GM23248 (cell line): ENCODE data around the gene SIPA1L3. TPM values are rescaled to one million over a fixed set of nuclear protein-coding genes. Genes with fewer than 3 reads are reported as not detected.

Experiments
- DNase-seq: peaks from one replicate; pipeline ENCODE4 v3.0.0-alpha.2; 2015
- H2AFZ ChIP-seq: fragments of 200-600 bp; sonication (generic); 2 replicates; pipeline ENCODE4 v1.6.1; 2016; ENCODE audit warnings: antibody characterized with exemption
- H3F3A ChIP-seq: fragments of 200-600 bp; sonication (generic); 2 replicates; pipeline ENCODE4 v1.6.1; 2016; ENCODE audit warnings: mild to moderate bottlenecking, antibody characterized with exemption, mixed run types; ENCODE audit not compliant: insufficient read depth
- H3K27ac ChIP-seq: fragments of 200-600 bp; sonication (generic); 2 replicates; pipeline ENCODE4 v1.5.1; 2016; ENCODE audit warnings: mild to moderate bottlenecking
- H3K27me3 ChIP-seq: fragments of 200-600 bp; sonication (generic); replicated peaks from 2 replicates; pipeline ENCODE4 v1.6.1; 2016; ENCODE audit warnings: mild to moderate bottlenecking; ENCODE audit not compliant: insufficient read depth
- H3K36me3 ChIP-seq: fragments of 200-600 bp; sonication (generic); 2 replicates; pipeline ENCODE4 v1.6.1; 2016; ENCODE audit warnings: low read depth, mild to moderate bottlenecking
- H3K4me1 ChIP-seq: fragments of 200-600 bp; sonication (generic); 2 replicates; pipeline ENCODE4 v1.6.1; 2016; ENCODE audit warnings: mild to moderate bottlenecking; ENCODE audit not compliant: insufficient read depth
- H3K4me2 ChIP-seq: fragments of 200-600 bp; sonication (generic); one replicate; pipeline ENCODE4 v1.6.1; 2016; ENCODE audit warnings: mild to moderate bottlenecking; ENCODE audit not compliant: unreplicated experiment
- H3K4me3 ChIP-seq: fragments of 200-600 bp; sonication (generic); 2 replicates; pipeline ENCODE4 v1.5.1; 2016; ENCODE audit warnings: mild to moderate bottlenecking
- H3K79me2 ChIP-seq: fragments of 200-600 bp; sonication (generic); 2 replicates; pipeline ENCODE4 v1.6.1; 2016; ENCODE audit warnings: mild to moderate bottlenecking; ENCODE audit not compliant: insufficient read depth
- H3K9ac ChIP-seq: fragments of 200-600 bp; sonication (generic); 2 replicates; pipeline ENCODE4 v1.6.1; 2016; ENCODE audit warnings: mild to moderate bottlenecking
- H3K9me2 ChIP-seq: fragments of 200-600 bp; sonication (generic); 2 replicates; pipeline ENCODE4 v1.6.1; 2016; ENCODE audit warnings: mixed run types, mild to moderate bottlenecking, moderate library complexity; ENCODE audit not compliant: insufficient read depth
- H3K9me3 ChIP-seq: fragments of 200-600 bp; sonication (generic); one replicate; pipeline ENCODE4 v1.6.1; 2017; ENCODE audit warnings: low read depth
- H4K20me1 ChIP-seq: fragments of 200-600 bp; sonication (generic); 2 replicates; pipeline ENCODE4 v1.6.0; 2016; ENCODE audit not compliant: insufficient read depth
- EZH2 ChIP-seq: fragments of 200-600 bp; sonication (generic); IDR thresholded peaks from 2 replicates; pipeline ENCODE4 v1.6.1; 2018; ENCODE audit warnings: antibody characterized with exemption, mild to moderate bottlenecking; ENCODE audit not compliant: insufficient read depth, poor library complexity, severe bottlenecking
- EZH2phosphoT487 ChIP-seq: fragments of 200-600 bp; sonication (generic); IDR thresholded peaks from 2 replicates; pipeline ENCODE4 v1.6.1; 2018; ENCODE audit warnings: antibody characterized with exemption, moderate library complexity, mild to moderate bottlenecking, low read depth; ENCODE audit not compliant: insufficient read depth
- WGBS, 2 experiments: methylation state at CpG; one replicate each; pipeline ENCODE4 v1.1.6; 2015 to 2017; ENCODE audit warnings: low lambda C conversion rate in 2 of 2, low coverage in 1 of 2; ENCODE audit errors: missing lambda C conversion rate in 2 of 2; 5-methylcytosine and 5-hydroxymethylcytosine counted together
- in situ Hi-C: fragments of 300-500 bp; cut with MboI; formaldehyde crosslinking; loops from 2 replicates; pipeline ENCODE4 v1.15.0; 2020
- polyA plus RNA-seq: library from polyadenylated mRNA; unstranded; fragments of >200 nt; fragmentation: Nextera tagmentation; extraction: Ambion mirVana; gene quantifications from 2 replicates; pipeline ENCODE4 v1.2.1, GENCODE V29; 2016
- total RNA-seq: library from RNA; depleted of rRNA; stranded (reverse); fragments of >200 nt; shearing (Covaris generic); gene quantifications from 2 replicates; pipeline ENCODE4 v1.2.3, GENCODE V29; 2014

Gene SIPA1L3
- total and polyA plus RNA-seq, 2 experiments from 2014 or later: 3.7 to 12.1 TPM

DNA sequence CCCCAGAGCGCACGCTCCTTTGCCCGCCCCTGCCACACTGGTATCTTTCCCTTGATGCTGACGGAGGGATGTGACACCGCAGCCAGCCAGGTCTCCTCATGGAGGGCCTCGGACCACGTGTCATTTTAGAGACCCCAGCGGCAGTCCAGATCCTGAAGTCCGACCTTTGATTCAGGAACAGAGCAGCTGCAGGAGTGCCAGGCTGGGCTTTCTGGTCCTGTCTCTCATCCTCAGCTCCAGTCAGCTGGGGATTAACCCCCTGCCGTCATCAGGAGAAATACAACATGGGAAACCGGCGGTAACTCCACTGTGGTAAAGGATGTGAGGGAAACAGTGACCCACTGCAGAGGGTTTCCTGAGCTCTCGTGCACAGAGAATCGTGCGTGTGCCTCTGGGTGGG is 140.6 kb downstream of the SIPA1L3 start:
- in situ Hi-C loops: no loop called here

DNA sequence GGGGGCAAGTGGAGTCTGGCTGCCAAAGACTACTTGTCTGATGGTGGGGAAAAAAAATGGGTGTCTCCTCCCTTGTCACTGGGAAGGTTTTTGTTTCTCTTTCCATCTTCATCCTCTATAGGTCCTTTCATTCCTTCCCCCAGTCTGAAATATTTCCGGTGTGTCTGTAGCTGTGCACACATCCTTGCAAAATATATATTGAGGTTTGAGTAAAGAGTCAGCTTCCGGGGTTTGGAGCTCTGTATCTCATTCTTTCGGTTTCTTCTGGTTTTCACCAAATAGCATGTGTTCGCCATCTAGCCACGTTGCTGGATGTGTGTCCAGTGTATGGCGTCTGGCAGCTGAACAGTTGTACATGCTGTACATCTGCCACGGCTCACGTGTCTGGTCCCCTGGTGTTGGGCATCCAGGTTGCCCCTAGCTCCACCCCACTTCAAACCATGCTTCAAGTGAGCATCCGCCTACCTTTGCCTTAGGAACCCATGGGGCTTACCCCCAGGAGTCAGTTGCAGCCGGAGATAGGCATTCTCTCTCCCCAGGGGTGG is 142.2 kb downstream of the SIPA1L3 start:
- no peak for TF ChIP-seq EZH2phosphoT487
- TF ChIP-seq EZH2: no peak
- Histone ChIP-seq H3K27me3 (no peaks in the 10 kb centered on the region), H3F3A (no peaks in the 10 kb centered on the region), H3K79me2 (peaks cover 50% of the 10 kb centered on the region), H3K27ac (no peak overlapping the region), H3K9me3 (no peaks in the 10 kb centered on the region), H3K4me1 (no peaks in the 10 kb centered on the region), H4K20me1 (no peaks in the 10 kb centered on the region), H3K4me3 (no peak overlapping the region), H3K9ac (no peak overlapping the region), H3K9me2 (no peaks in the 10 kb centered on the region), H3K36me3 (no peaks in the 10 kb centered on the region), H3K4me2 (no peak overlapping the region), H2AFZ (no peak overlapping the region)
- 79 to 82% methylated on average over 10 of the region's 10 CpGs for WGBS, 2 experiments
- in situ Hi-C loops: no loop called here
- no peak for DNase-seq

More for the DNA sequence above, 140.6 kb downstream of the SIPA1L3 start:
- H3K4me1 ChIP-seq: no peaks in the 10 kb centered on the region
- peaks cover 65% of the 10 kb centered on the region for H3K79me2 ChIP-seq
- no peak overlapping the region for H3K4me3 ChIP-seq
- no peaks in the 10 kb centered on the region for H3K36me3 ChIP-seq
- no peaks in the 10 kb centered on the region for H3K27me3 ChIP-seq
- H3K9ac ChIP-seq: no peak overlapping the region
- H3K9me3 ChIP-seq: no peaks in the 10 kb centered on the region
- H4K20me1 ChIP-seq: no peaks in the 10 kb centered on the region
- no peak overlapping the region for H3K27ac ChIP-seq
- H3K9me2 ChIP-seq: no peaks in the 10 kb centered on the region
- 91% methylated on average over 15 of the region's 15 CpGs for WGBS, 2 experiments
- no peak for TF ChIP-seq EZH2
- no peak for TF ChIP-seq EZH2phosphoT487
- H2AFZ ChIP-seq: no peak overlapping the region
- H3K4me2 ChIP-seq: no peak overlapping the region
- H3F3A ChIP-seq: peaks cover 2% of the 10 kb centered on the region
- no peak for DNase-seq

DNA sequence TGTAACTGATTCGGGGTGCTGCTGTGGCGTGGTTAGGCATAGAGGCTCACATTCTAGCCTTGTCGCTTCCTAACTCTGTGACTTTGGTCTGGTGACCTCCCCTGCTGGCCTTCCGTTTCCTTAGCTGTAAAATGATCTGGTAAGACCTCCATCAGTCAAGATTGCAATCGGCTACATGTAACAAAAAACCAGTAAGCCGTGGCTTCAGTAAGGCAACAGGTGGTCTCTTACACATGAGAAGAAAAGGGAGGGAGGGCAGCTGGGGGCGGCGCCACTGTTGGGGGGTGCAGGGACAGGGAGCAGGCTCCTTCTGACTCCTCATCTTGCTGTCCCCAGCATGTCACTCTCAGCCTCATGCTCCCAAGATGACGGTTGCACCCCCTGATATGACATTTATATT is 148.0 kb downstream of the SIPA1L3 start:
- Histone ChIP-seq H3F3A (no peaks in the 10 kb centered on the region), H3K9ac (no peak overlapping the region), H3K79me2 (peaks cover 36% of the 10 kb centered on the region), H2AFZ (no peak overlapping the region), H3K36me3 (no peaks in the 10 kb centered on the region), H3K9me2 (no peaks in the 10 kb centered on the region), H3K4me3 (no peak overlapping the region), H3K4me1 (no peaks in the 10 kb centered on the region), H4K20me1 (no peaks in the 10 kb centered on the region), H3K4me2 (no peak overlapping the region), H3K27me3 (no peaks in the 10 kb centered on the region), H3K9me3 (no peaks in the 10 kb centered on the region), H3K27ac (no peak overlapping the region)
- WGBS, 2 experiments: 79 to 91% methylated on average over 8 to 9 of the region's 9 CpGs
- TF ChIP-seq EZH2phosphoT487 (no peak), EZH2 (no peak)
- in situ Hi-C loops: no loop called here
- DNase-seq: no peak

- Histone ChIP-seq H3K4me1 (peaks cover 2% of the 10 kb centered on the region; the same call in 1 of the 2 replicates), H3K4me3 (no peak overlapping the region), H2AFZ (no peak overlapping the region), H3F3A (no peaks in the 10 kb centered on the region; the same call in 1 of the 2 replicates), H3K9me2 (no peaks in the 10 kb centered on the region), H3K27me3 (no peaks in the 10 kb centered on the region), H4K20me1 (no peaks in the 10 kb centered on the region), H3K4me2 (no peak overlapping the region), H3K79me2 (peaks cover 33% of the 10 kb centered on the region), H3K27ac (no peak overlapping the region), H3K9ac (no peak overlapping the region), H3K36me3 (no peaks in the 10 kb centered on the region), H3K9me3 (no peaks in the 10 kb centered on the region)
- 67 to 68% methylated on average over 18 of the region's 18 CpGs for WGBS, 2 experiments
- in situ Hi-C loops: no loop called here
- no peak for DNase-seq
- TF ChIP-seq EZH2: no peak
- no peak for TF ChIP-seq EZH2phosphoT487
Observed at GRCh38 chr19:38055655-38056521, 148.9 kb downstream of the SIPA1L3 start.
